MM.1S (cell line): ENCODE measurements around the gene EGLN3.

Source experiments
- DNase-seq: peaks from one replicate; pipeline ENCODE4 v3.0.0-alpha.2; 2015
- H2AFZ ChIP-seq: fragments of 300-600 bp; sonication (generic); 2 replicates; pipeline ENCODE4 v1.6.0; 2016; ENCODE audit warnings: antibody characterized with exemption, low read length
- H3F3A ChIP-seq: fragments of 300-600 bp; sonication (generic); 2 replicates; pipeline ENCODE4 v1.6.1; 2016; ENCODE audit warnings: mild to moderate bottlenecking, antibody characterized with exemption, low read length, moderate library complexity, mixed read lengths; ENCODE audit not compliant: insufficient read depth
- H3K27ac ChIP-seq: fragments of 300-600 bp; sonication (generic); 2 replicates; pipeline ENCODE4 v1.5.1; 2016; ENCODE audit warnings: mild to moderate bottlenecking, low read length
- H3K27me3 ChIP-seq: fragments of 300-600 bp; sonication (generic); replicated peaks from 2 replicates; pipeline ENCODE4 v1.6.0; 2016; ENCODE audit warnings: low read length; ENCODE audit not compliant: insufficient read depth
- H3K36me3 ChIP-seq: fragments of 300-600 bp; sonication (generic); replicated peaks from 2 replicates; pipeline ENCODE4 v1.6.1; 2016; ENCODE audit warnings: mild to moderate bottlenecking, low read length, mixed read lengths; ENCODE audit not compliant: insufficient read depth
- H3K4me1 ChIP-seq: fragments of 300-600 bp; sonication (generic); 2 replicates; pipeline ENCODE4 v1.6.1; 2016; ENCODE audit warnings: low read length, mixed read lengths
- H3K4me2 ChIP-seq: fragments of 300-600 bp; sonication (generic); 2 replicates; pipeline ENCODE4 v1.6.0; 2016; ENCODE audit warnings: low read depth, low read length
- H3K4me3 ChIP-seq: fragments of 300-600 bp; sonication (generic); 2 replicates; pipeline ENCODE4 v1.5.1; 2016; ENCODE audit warnings: low read length, mixed read lengths
- H3K79me2 ChIP-seq: fragments of 300-600 bp; sonication (generic); 2 replicates; pipeline ENCODE4 v1.6.1; 2016; ENCODE audit warnings: mixed run types, low read length, mixed read lengths
- H3K9ac ChIP-seq: fragments of 300-600 bp; sonication (generic); 2 replicates; pipeline ENCODE4 v1.6.1; 2016; ENCODE audit warnings: low read length, mixed read lengths
- H3K9me2 ChIP-seq: fragments of 300-600 bp; sonication (generic); replicated peaks from 2 replicates; pipeline ENCODE4 v1.6.1; 2016; ENCODE audit warnings: mild to moderate bottlenecking, low read length, mixed read lengths; ENCODE audit not compliant: insufficient read depth
- H3K9me3 ChIP-seq: fragments of 300-600 bp; sonication (generic); replicated peaks from 2 replicates; pipeline ENCODE4 v1.6.1; 2016; ENCODE audit warnings: mild to moderate bottlenecking, low read length, mixed read lengths; ENCODE audit not compliant: insufficient read depth
- H4K20me1 ChIP-seq: fragments of 300-600 bp; sonication (generic); 2 replicates; pipeline ENCODE4 v1.6.1; 2016; ENCODE audit warnings: mild to moderate bottlenecking, low read length, moderate library complexity, mixed read lengths; ENCODE audit not compliant: insufficient read depth
- CTCF ChIP-seq: fragments of 300-600 bp; sonication (generic); IDR thresholded peaks from 2 replicates; pipeline ENCODE4 v1.5.1; 2016; ENCODE audit warnings: antibody characterized with exemption, low read length, mixed read lengths
- EZH2 ChIP-seq: fragments of 300-600 bp; sonication (generic); optimal IDR thresholded peaks from 2 replicates; pipeline ENCODE3; 2017; ENCODE audit warnings: low read depth, mild to moderate bottlenecking, antibody characterized with exemption, low read length, mixed read lengths
- EZH2phosphoT487 ChIP-seq: fragments of 300-600 bp; sonication (generic); IDR thresholded peaks from 2 replicates; pipeline ENCODE4 v1.6.1; 2018; ENCODE audit warnings: antibody characterized with exemption, low read length

The EGLN3 gene

GRCh38 chr14:33985242-33985641 lies 34.4 kb upstream of the EGLN3 start:
- Histone ChIP-seq H3K27ac (no peak overlapping the region), H3K9me2 (no peaks in the 10 kb centered on the region), H3K4me1 (no peaks in the 10 kb centered on the region), H3F3A (no peaks in the 10 kb centered on the region), H3K9me3 (no peaks in the 10 kb centered on the region), H2AFZ (no peak overlapping the region), H3K27me3 (no peaks in the 10 kb centered on the region), H3K36me3 (no peaks in the 10 kb centered on the region), H3K79me2 (no peaks in the 10 kb centered on the region), H4K20me1 (no peaks in the 10 kb centered on the region), H3K9ac (no peak overlapping the region), H3K4me2 (no peak overlapping the region), H3K4me3 (no peak overlapping the region)
- DNase-seq = no peak
- no peak for TF ChIP-seq EZH2
- no peak for TF ChIP-seq CTCF
- no peak for TF ChIP-seq EZH2phosphoT487

- H3K4me3 ChIP-seq = no peak overlapping the region
- H4K20me1 ChIP-seq = no peaks in the 10 kb centered on the region
- H3K4me1 ChIP-seq = no peaks in the 10 kb centered on the region
- no peaks in the 10 kb centered on the region for H3F3A ChIP-seq
- TF ChIP-seq CTCF (no peak), EZH2 (no peak), EZH2phosphoT487 (no peak)
- no peaks in the 10 kb centered on the region for H3K9me2 ChIP-seq
- no peak overlapping the region for H3K4me2 ChIP-seq
- H3K9me3 ChIP-seq = no peaks in the 10 kb centered on the region
- no peaks in the 10 kb centered on the region for H3K79me2 ChIP-seq
- no peaks in the 10 kb centered on the region for H3K27me3 ChIP-seq
- no peak overlapping the region for H2AFZ ChIP-seq
- no peak overlapping the region for H3K27ac ChIP-seq
- H3K9ac ChIP-seq = no peak overlapping the region
- no peak for DNase-seq
- no peaks in the 10 kb centered on the region for H3K36me3 ChIP-seq
Measured at GRCh38 chr14:33979613-33980276, 28.9 kb upstream of the EGLN3 start.

- no peak overlapping the region for H3K4me3 ChIP-seq
- H3K9ac ChIP-seq = no peak overlapping the region
- no peaks in the 10 kb centered on the region for H3K9me2 ChIP-seq
- no peak overlapping the region for H3K4me2 ChIP-seq
- H3K9me3 ChIP-seq = no peaks in the 10 kb centered on the region
- H3K4me1 ChIP-seq = no peaks in the 10 kb centered on the region
- no peaks in the 10 kb centered on the region for H3K27me3 ChIP-seq
- H2AFZ ChIP-seq = no peak overlapping the region
- no peak for DNase-seq
- no peaks in the 10 kb centered on the region for H4K20me1 ChIP-seq
- no peaks in the 10 kb centered on the region for H3K36me3 ChIP-seq
- no peaks in the 10 kb centered on the region for H3F3A ChIP-seq
- no peak overlapping the region for H3K27ac ChIP-seq
- TF ChIP-seq EZH2phosphoT487 (no peak), CTCF (no peak), EZH2 (no peak)
- no peaks in the 10 kb centered on the region for H3K79me2 ChIP-seq
Measured at GRCh38 chr14:33978892-33979612, 28.2 kb upstream of the EGLN3 start.
